Measurements from ENCODE around the gene ZMYND8.
A peak's percentile ranks its signal among the peaks of the same experiment; 100 is the strongest.
"Not testable (repeated sequence)": the region's sequence is repeated elsewhere in the genome, so short reads cannot be mapped to it uniquely, and the experiment has no call there.

Gene ZMYND8

GRCh38 chr20:47356526-47357295 is at the start of gene ZMYND8:
Gene ZMYND8 (minus strand): TSS chr20:47356699. CDS start chr20:47356670, 29 bp downstream.
- DNase-seq (ENCODE audit: low read depth), result peak; percentile 83

- no peak for DNase-seq (ENCODE audit: low read depth)
Observed at GRCh38 chr20:47405775-47406325, 49.4 kb upstream of the ZMYND8 start.

GRCh38 chr20:47400685-47401084 is 44.2 kb upstream of the ZMYND8 start:
- no peak for DNase-seq (ENCODE audit: low read depth)

GRCh38 chr20:47397652-47398301 is 41.3 kb upstream of the ZMYND8 start:
- DNase-seq (ENCODE audit: low read depth), result no peak

GRCh38 chr20:47396762-47397476 is 40.4 kb upstream of the ZMYND8 start:
- DNase-seq (ENCODE audit: low read depth), result no peak

- not testable (repeated sequence) for DNase-seq (ENCODE audit: low read depth)
Observed at GRCh38 chr20:47393796-47394514, 37.5 kb upstream of the ZMYND8 start.

GRCh38 chr20:47392721-47393073 is 36.2 kb upstream of the ZMYND8 start:
- no peak for DNase-seq (ENCODE audit: low read depth)

- DNase-seq (ENCODE audit: low read depth), result peak; percentile 91
Observed at GRCh38 chr20:47392015-47392720, 35.7 kb upstream of the ZMYND8 start.

- no peak for DNase-seq (ENCODE audit: low read depth)
Observed at GRCh38 chr20:47391276-47392010, 34.9 kb upstream of the ZMYND8 start.

- peak; percentile 53 for DNase-seq (ENCODE audit: low read depth)
Observed at GRCh38 chr20:47389867-47390347, 33.4 kb upstream of the ZMYND8 start.

- not testable (repeated sequence) for DNase-seq (ENCODE audit: low read depth)
Observed at GRCh38 chr20:47385968-47386367, 29.5 kb upstream of the ZMYND8 start.

GRCh38 chr20:47382746-47383415 is 26.4 kb upstream of the ZMYND8 start:
- no peak for DNase-seq (ENCODE audit: low read depth)

- no peak for DNase-seq (ENCODE audit: low read depth)
Observed at GRCh38 chr20:47380481-47380880, 24.0 kb upstream of the ZMYND8 start.

- DNase-seq (ENCODE audit: low read depth), result no peak
Observed at GRCh38 chr20:47379433-47380150, 23.1 kb upstream of the ZMYND8 start.

GRCh38 chr20:47377122-47377722 is 20.7 kb upstream of the ZMYND8 start:
- no peak for DNase-seq (ENCODE audit: low read depth)

GRCh38 chr20:47376096-47376643 is 19.7 kb upstream of the ZMYND8 start:
- DNase-seq (ENCODE audit: low read depth), result not testable (repeated sequence)

GRCh38 chr20:47374121-47374520 is 17.6 kb upstream of the ZMYND8 start:
- DNase-seq (ENCODE audit: low read depth), result not testable (repeated sequence)

GRCh38 chr20:47373206-47373733 is 16.8 kb upstream of the ZMYND8 start:
- no peak for DNase-seq (ENCODE audit: low read depth)

All from fibroblast of the conjunctiva (primary cell).